Kidney epithelial cell (primary cell): Measurements from ENCODE around the gene IL1RL1. TPM values are rescaled to one million over a fixed set of nuclear protein-coding genes. Genes with fewer than 3 reads are reported as not detected.
A peak's percentile ranks its signal among the peaks of the same experiment; 100 is the strongest.

ENCODE experiments used
- DNase-seq: peaks from one replicate; pipeline ENCODE4 v3.0.0-alpha.2; 2010; ENCODE audit warnings: low read depth
- H3K27me3 ChIP-seq: 2 replicates; pipeline ENCODE4 v1.6.0; 2011; ENCODE audit warnings: low read length; ENCODE audit not compliant: control insufficient read depth, insufficient read depth
- H3K36me3 ChIP-seq: 2 replicates; pipeline ENCODE4 v1.5.1; 2011; ENCODE audit warnings: low read length; ENCODE audit not compliant: control insufficient read depth, insufficient read depth
- H3K4me3 ChIP-seq: 2 replicates; pipeline ENCODE4 v1.5.1; 2011; ENCODE audit warnings: low read depth, mild to moderate bottlenecking, control low read depth, low read length
- total RNA-seq: library from RNA; depleted of rRNA; stranded (reverse); fragments of >200 nt; gene quantifications from 2 replicates; pipeline ENCODE4 v1.2.3, GENCODE V29; 2015
- TF ChIP-seq, protein P1 (sequence below): IDR thresholded peaks from 2 replicates; pipeline ENCODE4 v1.5.1; 2011; ENCODE audit warnings: mild to moderate bottlenecking, moderate library complexity, low read length, control low read depth, inconsistent platforms; ENCODE audit not compliant: insufficient read depth, poor library complexity, severe bottlenecking

Gene IL1RL1
- total RNA-seq, 1 donor from 2014 or later: 5.1 TPM

DNA sequence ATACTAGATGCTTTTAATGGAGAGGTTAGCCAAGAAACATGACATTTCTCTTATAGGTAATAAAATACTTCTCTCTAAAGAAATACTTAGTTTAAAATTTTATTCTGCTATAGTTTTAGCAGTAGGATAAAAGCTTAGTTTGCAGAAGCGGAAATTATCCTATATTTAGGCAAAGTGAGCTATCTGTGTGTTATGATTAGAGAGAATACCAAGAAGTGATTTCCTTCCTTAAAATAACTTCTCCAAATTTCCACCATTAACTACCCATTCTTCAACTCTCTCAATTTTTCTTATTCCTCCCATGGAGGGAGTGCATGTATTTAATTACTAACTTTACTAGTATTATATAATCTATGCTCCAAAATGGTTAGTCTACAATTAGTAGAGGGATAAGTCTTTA, 15.8 kb upstream of the IL1RL1 start:
- no peaks in the 10 kb centered on the region for H3K27me3 ChIP-seq
- TF ChIP-seq, protein P1, sequence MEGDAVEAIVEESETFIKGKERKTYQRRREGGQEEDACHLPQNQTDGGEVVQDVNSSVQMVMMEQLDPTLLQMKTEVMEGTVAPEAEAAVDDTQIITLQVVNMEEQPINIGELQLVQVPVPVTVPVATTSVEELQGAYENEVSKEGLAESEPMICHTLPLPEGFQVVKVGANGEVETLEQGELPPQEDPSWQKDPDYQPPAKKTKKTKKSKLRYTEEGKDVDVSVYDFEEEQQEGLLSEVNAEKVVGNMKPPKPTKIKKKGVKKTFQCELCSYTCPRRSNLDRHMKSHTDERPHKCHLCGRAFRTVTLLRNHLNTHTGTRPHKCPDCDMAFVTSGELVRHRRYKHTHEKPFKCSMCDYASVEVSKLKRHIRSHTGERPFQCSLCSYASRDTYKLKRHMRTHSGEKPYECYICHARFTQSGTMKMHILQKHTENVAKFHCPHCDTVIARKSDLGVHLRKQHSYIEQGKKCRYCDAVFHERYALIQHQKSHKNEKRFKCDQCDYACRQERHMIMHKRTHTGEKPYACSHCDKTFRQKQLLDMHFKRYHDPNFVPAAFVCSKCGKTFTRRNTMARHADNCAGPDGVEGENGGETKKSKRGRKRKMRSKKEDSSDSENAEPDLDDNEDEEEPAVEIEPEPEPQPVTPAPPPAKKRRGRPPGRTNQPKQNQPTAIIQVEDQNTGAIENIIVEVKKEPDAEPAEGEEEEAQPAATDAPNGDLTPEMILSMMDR: no peak
- H3K36me3 ChIP-seq: no peaks in the 10 kb centered on the region
- H3K4me3 ChIP-seq: no peak overlapping the region
- no peak for DNase-seq

DNA sequence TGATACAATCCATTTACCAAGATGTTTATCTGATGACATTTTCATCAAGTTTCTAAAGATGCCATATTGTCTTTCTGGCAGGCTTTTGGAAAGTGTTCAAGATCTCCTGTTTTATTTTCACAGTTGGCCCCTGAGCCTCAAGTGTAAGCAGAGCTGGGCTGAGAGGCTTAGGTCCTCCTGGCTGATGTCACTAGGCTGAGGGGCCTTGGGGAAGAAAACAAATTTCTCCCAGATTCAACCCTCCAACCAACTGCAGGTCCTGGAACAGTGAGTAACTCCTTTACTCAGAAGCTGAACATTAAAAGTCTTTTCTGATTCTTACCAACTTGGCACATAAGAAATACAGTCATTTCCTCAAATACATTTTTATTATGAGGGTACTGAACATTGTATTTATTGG, 14.9 kb upstream of the IL1RL1 start:
- no peak for DNase-seq
- Histone ChIP-seq H3K4me3 (no peak overlapping the region), H3K27me3 (no peaks in the 10 kb centered on the region), H3K36me3 (no peaks in the 10 kb centered on the region)
- TF ChIP-seq, protein P1: no peak

DNA sequence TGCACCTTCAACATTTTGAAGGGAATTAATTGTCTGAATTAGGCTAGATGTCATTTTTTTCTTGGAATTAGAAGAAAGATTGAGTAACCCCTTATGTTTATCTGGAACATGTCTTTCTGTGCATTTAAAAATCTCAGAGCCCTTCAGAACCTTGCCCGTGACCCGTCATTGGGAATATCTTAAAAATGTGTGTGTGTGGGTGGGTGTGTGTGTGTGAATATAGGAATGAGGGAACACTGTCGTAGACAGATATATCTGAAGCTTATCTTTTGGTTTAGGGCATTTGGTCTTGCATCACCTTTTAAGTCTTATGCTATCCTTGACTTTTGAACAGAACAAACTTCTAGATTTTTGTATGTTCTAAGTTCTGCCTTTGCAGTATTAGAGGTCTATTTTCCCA, 13.5 kb upstream of the IL1RL1 start:
- no peak for DNase-seq
- Histone ChIP-seq H3K27me3 (no peaks in the 10 kb centered on the region), H3K4me3 (no peak overlapping the region), H3K36me3 (no peaks in the 10 kb centered on the region)
- TF ChIP-seq, protein P1: no peak

DNA sequence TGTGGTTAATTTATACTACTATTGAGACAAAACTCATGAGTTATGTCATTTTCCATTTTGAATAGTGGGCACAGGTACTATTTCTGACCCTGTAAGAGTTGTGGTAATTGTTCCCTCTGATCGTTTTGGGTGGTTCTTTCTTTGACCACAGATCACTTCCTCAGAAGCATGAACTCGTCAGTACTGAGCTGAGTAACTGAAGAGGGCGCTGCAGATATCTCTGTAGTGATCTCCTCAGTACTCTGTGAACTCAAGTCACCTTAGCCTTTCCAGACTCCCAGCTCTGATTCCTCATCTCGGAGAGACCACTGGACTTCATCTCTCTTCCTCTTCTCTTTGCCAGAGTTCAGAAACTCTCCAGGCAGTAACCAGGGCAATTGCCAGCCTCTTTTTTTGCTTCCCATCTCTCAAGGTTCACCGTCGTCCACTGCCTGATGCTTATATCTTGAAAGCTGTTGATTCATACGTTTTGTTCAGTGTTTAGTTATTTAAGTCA, 9.4 kb upstream of the IL1RL1 start:
- H3K4me3 ChIP-seq: no peak overlapping the region
- TF ChIP-seq, protein P1: peak; percentile 34
- DNase-seq: no peak
- no peaks in the 10 kb centered on the region for H3K36me3 ChIP-seq
- H3K27me3 ChIP-seq: no peaks in the 10 kb centered on the region

DNA sequence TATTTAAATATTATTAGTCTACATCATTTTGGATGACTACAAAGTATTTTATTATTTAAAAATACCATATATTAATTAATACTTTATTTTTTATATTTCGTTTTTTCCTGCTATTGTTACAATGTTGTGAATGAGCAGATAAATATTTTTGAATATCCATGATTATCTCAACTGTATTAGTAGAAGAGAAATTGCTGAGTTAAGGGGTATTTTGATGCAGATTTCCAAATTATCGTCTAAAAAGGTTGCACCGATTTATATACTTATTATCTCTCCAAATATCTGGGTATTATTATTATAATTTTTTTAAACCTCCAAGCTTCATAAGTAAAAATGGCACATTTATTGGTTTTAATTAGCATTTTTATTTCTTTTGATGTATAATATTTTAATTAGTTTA, 8.9 kb upstream of the IL1RL1 start:
- DNase-seq: no peak
- TF ChIP-seq, protein P1: no peak
- no peaks in the 10 kb centered on the region for H3K36me3 ChIP-seq
- no peaks in the 10 kb centered on the region for H3K27me3 ChIP-seq
- H3K4me3 ChIP-seq: no peak overlapping the region

DNA sequence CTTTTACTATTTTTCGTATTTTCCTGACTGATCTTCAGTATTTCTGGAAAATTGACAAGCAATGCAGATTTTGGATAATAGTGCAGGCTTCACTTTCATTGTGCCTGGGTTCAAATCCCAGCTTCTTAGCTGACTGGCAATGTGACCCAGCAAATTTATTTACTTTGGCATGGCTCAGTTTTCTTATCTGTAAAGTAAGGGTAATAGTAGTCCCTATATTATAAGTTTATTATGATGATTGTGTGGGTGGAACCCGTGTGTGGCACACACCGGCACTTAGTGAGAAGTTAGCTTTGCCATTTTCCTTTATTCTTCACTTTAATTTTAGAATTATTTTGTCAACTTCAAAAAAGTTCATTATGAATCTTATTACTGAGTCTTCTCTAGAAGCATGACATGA, 7.8 kb upstream of the IL1RL1 start:
- DNase-seq: no peak
- Histone ChIP-seq H3K4me3 (no peak overlapping the region), H3K27me3 (no peaks in the 10 kb centered on the region), H3K36me3 (no peaks in the 10 kb centered on the region)
- TF ChIP-seq, protein P1: no peak
